ENCODE measurements around the gene RSPO3. TPM values are rescaled to one million over a fixed set of nuclear protein-coding genes. Genes with fewer than 3 reads are reported as not detected.

Gene RSPO3
- total RNA-seq, 1 donor from 2014 or later, result 0.22 TPM

DNA sequence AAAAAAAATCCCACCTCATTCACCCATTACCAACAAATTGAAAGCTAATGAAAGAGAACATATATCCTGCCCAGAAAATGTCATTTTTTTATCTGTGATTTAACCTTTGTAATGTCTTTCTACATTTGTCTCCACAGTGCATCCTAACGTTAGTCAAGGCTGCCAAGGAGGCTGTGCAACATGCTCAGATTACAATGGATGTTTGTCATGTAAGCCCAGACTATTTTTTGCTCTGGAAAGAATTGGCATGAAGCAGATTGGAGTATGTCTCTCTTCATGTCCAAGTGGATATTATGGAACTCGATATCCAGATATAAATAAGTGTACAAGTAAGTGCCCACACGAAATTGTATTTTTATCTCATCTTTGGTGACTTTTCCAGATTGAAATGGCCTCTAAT, 30.0 kb downstream of the RSPO3 start:
- peaks cover 16% of the 10 kb centered on the region for H3K4me1 Mint-ChIP-seq (ENCODE audit: low read depth)
- no peak overlapping the region for H3K4me3 Mint-ChIP-seq (ENCODE audit: unreplicated experiment)
- no peaks in the 10 kb centered on the region for H3K9me3 Mint-ChIP-seq (ENCODE audit: low read depth)
- no peak overlapping the region for H3K27ac Mint-ChIP-seq (ENCODE audit: unreplicated experiment)
- H3K27me3 Mint-ChIP-seq (ENCODE audit: low read depth), result peaks cover 7% of the 10 kb centered on the region
- no peaks in the 10 kb centered on the region for H3K36me3 Mint-ChIP-seq (ENCODE audit: low read depth)
- TF ChIP-seq, protein P1, sequence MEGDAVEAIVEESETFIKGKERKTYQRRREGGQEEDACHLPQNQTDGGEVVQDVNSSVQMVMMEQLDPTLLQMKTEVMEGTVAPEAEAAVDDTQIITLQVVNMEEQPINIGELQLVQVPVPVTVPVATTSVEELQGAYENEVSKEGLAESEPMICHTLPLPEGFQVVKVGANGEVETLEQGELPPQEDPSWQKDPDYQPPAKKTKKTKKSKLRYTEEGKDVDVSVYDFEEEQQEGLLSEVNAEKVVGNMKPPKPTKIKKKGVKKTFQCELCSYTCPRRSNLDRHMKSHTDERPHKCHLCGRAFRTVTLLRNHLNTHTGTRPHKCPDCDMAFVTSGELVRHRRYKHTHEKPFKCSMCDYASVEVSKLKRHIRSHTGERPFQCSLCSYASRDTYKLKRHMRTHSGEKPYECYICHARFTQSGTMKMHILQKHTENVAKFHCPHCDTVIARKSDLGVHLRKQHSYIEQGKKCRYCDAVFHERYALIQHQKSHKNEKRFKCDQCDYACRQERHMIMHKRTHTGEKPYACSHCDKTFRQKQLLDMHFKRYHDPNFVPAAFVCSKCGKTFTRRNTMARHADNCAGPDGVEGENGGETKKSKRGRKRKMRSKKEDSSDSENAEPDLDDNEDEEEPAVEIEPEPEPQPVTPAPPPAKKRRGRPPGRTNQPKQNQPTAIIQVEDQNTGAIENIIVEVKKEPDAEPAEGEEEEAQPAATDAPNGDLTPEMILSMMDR (IDR thresholded peaks at IDR 0.05), result no peak
- no peak for DNase-seq (ENCODE audit: low spot score)

DNA sequence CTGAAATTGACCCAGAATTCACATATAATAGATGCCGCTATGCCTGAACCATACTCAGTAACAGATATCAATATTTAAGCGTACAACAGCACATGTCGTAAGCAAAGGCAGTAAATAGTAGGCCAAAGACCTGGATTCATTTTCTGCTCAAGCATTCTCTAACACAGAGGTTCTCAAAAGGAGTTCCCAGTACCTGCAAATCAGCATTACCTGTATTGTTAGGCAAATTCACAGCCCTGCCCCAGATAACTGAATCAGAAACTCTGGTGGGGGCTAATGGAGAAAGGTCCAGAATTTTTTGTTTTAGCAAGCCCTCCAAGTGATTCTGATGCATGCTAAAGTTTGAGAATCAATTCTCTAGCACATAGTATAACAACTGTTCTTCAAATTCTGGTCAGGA, 36.0 kb downstream of the RSPO3 start:
- Mint-ChIP-seq H3K36me3 (ENCODE audit: low read depth) (no peaks in the 10 kb centered on the region), H3K27me3 (ENCODE audit: low read depth) (peaks cover 16% of the 10 kb centered on the region), H3K4me1 (ENCODE audit: low read depth) (no peaks in the 10 kb centered on the region), H3K4me3 (ENCODE audit: unreplicated experiment) (no peak overlapping the region), H3K27ac (ENCODE audit: unreplicated experiment) (no peak overlapping the region), H3K9me3 (ENCODE audit: low read depth) (no peaks in the 10 kb centered on the region)
- DNase-seq (ENCODE audit: low spot score), result no peak
- TF ChIP-seq, protein P1 (IDR thresholded peaks at IDR 0.05), result no peak

DNA sequence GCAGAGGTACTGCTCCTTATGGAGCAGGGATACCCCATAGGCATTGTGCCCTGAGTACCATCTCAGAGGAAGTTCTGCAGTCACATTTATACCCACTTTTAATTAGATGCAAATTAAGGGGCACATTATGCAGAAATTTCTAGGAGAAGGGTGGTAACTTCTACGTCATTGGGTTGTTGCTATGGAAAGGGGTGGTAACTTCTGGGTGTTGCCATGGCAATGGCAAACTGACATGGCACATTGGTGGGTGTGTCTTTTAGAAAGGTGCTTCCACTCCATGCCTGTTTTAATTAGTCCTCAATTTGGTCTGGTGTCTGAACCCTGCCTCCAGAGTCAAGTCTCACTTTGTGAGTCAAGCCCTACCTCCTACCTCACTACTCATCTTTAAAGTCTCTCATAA, 42.0 kb downstream of the RSPO3 start:
- DNase-seq (ENCODE audit: low spot score), result no peak
- no peaks in the 10 kb centered on the region for H3K36me3 Mint-ChIP-seq (ENCODE audit: low read depth)
- no peak overlapping the region for H3K27ac Mint-ChIP-seq (ENCODE audit: unreplicated experiment)
- H3K27me3 Mint-ChIP-seq (ENCODE audit: low read depth), result peaks cover 2% of the 10 kb centered on the region
- peaks cover 12% of the 10 kb centered on the region for H3K4me1 Mint-ChIP-seq (ENCODE audit: low read depth)
- no peak overlapping the region for H3K4me3 Mint-ChIP-seq (ENCODE audit: unreplicated experiment)
- TF ChIP-seq, protein P1 (IDR thresholded peaks at IDR 0.05), result no peak
- no peaks in the 10 kb centered on the region for H3K9me3 Mint-ChIP-seq (ENCODE audit: low read depth)

DNA sequence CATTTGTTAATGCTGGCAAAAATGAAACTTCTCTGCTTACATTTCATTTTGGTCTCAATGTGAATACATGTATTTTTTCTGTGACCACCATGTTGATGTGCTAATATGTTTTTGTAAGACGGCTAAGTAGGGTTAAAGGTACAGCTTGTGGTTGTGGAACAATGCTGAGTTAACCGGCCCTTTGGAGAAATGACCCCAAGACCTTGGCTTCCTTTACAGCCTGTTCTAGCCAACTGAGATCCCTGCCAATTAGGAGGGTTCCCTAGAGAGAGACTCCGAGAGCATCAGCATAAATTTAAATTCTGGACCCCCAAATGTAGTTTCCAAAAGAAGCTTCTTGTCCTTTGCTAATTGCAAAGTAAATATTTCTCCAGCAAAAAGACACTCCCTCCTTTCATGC, 44.4 kb downstream of the RSPO3 start:
- H3K36me3 Mint-ChIP-seq (ENCODE audit: low read depth), result no peaks in the 10 kb centered on the region
- peaks cover 12% of the 10 kb centered on the region for H3K4me1 Mint-ChIP-seq (ENCODE audit: low read depth)
- H3K27ac Mint-ChIP-seq (ENCODE audit: unreplicated experiment), result no peak overlapping the region
- no peak overlapping the region for H3K4me3 Mint-ChIP-seq (ENCODE audit: unreplicated experiment)
- DNase-seq (ENCODE audit: low spot score), result no peak
- no peaks in the 10 kb centered on the region for H3K9me3 Mint-ChIP-seq (ENCODE audit: low read depth)
- TF ChIP-seq, protein P1 (IDR thresholded peaks at IDR 0.05), result no peak
- peaks cover 8% of the 10 kb centered on the region for H3K27me3 Mint-ChIP-seq (ENCODE audit: low read depth)

DNA sequence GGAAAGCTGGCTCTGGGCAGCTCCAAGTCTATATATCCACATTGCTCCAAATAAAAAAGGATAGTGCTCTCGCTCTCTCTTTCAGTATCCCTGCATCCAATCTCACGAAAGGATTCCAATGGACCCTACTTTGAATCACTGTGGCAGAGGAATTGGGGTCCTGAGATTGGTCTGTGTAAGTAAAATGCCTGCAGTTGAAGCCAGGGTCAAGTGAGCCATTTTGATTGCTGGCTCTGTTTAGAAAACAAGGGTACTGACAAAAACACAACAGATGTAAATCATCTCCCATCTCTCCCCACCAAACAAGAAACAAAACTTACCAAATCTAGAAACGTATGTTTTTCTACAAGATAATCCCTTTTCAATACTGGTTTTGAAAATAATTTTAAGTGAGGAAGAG, 45.6 kb downstream of the RSPO3 start:
- no peak for DNase-seq (ENCODE audit: low spot score)
- TF ChIP-seq, protein P1 (IDR thresholded peaks at IDR 0.05), result no peak
- Mint-ChIP-seq H3K27ac (ENCODE audit: unreplicated experiment) (no peak overlapping the region), H3K9me3 (ENCODE audit: low read depth) (peaks cover 3% of the 10 kb centered on the region), H3K4me3 (ENCODE audit: unreplicated experiment) (no peak overlapping the region), H3K36me3 (ENCODE audit: low read depth) (no peaks in the 10 kb centered on the region), H3K27me3 (ENCODE audit: low read depth) (peaks cover 8% of the 10 kb centered on the region), H3K4me1 (ENCODE audit: low read depth) (peaks cover 12% of the 10 kb centered on the region)

All from chondrocyte (in vitro differentiated cells).